ENCODE data around the gene TFB1M. TPM values are rescaled to one million over a fixed set of nuclear protein-coding genes. Genes with fewer than 3 reads are reported as not detected.

Gene TFB1M
- total and polyA plus RNA-seq, 9 of the 15 experiments (the other 6 are each of a cell fraction or from before 2014, with no cell fraction given) = 34.6 to 145 (median 40.4) TPM

DNA sequence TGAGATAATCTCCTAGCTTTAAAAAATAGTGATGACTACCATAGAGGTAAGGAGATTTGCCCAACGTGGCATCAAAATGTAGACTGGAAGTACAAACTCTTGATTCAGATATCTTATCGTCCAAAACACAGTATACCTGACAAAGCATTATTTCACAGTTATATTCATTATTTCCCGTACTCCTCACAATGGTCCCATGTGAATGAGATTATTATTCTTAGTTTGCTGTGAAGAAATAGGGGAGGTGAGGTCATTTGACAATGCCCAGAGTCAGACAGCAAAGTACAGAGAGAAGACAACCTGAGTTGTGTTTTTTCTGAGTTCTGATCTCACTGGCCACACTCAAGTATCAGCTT is 1.2 kb upstream of the TFB1M start (continued):
- TF ChIP-seq, protein P1, sequence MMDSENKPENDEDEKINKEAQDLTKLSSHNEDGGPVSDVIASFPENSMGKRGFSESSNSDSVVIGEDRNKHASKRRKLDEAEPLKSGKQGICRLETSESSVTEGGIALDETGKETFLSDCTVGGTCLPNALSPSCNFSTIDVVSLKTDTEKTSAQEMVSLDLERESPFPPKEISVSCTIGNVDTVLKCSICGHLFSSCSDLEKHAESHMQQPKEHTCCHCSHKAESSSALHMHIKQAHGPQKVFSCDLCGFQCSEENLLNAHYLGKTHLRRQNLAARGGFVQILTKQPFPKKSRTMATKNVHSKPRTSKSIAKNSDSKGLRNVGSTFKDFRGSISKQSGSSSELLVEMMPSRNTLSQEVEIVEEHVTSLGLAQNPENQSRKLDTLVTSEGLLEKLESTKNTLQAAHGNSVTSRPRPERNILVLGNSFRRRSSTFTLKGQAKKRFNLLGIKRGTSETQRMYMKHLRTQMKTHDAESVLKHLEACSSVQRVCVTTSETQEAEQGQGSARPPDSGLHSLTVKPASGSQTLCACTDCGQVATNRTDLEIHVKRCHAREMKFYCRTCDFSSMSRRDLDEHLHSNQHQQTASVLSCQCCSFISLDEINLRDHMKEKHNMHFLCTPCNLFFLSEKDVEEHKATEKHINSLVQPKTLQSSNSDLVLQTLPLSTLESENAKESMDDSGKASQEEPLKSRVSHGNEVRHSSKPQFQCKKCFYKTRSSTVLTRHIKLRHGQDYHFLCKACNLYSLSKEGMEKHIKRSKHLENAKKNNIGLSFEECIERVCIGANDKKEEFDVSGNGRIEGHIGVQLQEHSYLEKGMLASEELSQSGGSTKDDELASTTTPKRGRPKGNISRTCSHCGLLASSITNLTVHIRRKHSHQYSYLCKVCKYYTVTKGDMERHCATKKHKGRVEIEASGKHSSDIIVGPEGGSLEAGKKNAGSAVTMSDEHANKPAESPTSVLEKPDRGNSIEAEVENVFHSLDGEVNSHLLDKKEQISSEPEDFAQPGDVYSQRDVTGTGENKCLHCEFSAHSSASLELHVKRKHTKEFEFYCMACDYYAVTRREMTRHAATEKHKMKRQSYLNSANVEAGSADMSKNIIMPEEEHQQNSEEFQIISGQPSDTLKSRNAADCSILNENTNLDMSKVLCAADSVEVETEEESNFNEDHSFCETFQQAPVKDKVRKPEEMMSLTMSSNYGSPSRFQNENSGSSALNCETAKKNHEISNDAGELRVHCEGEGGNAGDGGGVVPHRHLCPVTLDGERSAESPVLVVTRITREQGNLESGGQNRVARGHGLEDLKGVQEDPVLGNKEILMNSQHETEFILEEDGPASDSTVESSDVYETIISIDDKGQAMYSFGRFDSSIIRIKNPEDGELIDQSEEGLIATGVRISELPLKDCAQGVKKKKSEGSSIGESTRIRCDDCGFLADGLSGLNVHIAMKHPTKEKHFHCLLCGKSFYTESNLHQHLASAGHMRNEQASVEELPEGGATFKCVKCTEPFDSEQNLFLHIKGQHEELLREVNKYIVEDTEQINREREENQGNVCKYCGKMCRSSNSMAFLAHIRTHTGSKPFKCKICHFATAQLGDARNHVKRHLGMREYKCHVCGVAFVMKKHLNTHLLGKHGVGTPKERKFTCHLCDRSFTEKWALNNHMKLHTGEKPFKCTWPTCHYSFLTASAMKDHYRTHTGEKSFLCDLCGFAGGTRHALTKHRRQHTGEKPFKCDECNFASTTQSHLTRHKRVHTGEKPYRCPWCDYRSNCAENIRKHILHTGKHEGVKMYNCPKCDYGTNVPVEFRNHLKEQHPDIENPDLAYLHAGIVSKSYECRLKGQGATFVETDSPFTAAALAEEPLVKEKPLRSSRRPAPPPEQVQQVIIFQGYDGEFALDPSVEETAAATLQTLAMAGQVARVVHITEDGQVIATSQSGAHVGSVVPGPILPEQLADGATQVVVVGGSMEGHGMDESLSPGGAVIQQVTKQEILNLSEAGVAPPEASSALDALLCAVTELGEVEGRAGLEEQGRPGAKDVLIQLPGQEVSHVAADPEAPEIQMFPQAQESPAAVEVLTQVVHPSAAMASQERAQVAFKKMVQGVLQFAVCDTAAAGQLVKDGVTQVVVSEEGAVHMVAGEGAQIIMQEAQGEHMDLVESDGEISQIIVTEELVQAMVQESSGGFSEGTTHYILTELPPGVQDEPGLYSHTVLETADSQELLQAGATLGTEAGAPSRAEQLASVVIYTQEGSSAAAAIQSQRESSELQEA (IDR thresholded peaks at IDR 0.05; ENCODE audit: low read depth) = no peak
- TF ChIP-seq TCF7L2 (IDR thresholded peaks at IDR 0.05; ENCODE audit: low read depth, low read length) = no peak
- TF ChIP-seq ZNF717 (CRISPR knock-in tag; IDR thresholded peaks at IDR 0.05) = no peak
- TF ChIP-seq MAFK (IDR thresholded peaks at IDR 0.05; ENCODE audit: low read length) = no peak
- TF ChIP-seq, protein P2, sequence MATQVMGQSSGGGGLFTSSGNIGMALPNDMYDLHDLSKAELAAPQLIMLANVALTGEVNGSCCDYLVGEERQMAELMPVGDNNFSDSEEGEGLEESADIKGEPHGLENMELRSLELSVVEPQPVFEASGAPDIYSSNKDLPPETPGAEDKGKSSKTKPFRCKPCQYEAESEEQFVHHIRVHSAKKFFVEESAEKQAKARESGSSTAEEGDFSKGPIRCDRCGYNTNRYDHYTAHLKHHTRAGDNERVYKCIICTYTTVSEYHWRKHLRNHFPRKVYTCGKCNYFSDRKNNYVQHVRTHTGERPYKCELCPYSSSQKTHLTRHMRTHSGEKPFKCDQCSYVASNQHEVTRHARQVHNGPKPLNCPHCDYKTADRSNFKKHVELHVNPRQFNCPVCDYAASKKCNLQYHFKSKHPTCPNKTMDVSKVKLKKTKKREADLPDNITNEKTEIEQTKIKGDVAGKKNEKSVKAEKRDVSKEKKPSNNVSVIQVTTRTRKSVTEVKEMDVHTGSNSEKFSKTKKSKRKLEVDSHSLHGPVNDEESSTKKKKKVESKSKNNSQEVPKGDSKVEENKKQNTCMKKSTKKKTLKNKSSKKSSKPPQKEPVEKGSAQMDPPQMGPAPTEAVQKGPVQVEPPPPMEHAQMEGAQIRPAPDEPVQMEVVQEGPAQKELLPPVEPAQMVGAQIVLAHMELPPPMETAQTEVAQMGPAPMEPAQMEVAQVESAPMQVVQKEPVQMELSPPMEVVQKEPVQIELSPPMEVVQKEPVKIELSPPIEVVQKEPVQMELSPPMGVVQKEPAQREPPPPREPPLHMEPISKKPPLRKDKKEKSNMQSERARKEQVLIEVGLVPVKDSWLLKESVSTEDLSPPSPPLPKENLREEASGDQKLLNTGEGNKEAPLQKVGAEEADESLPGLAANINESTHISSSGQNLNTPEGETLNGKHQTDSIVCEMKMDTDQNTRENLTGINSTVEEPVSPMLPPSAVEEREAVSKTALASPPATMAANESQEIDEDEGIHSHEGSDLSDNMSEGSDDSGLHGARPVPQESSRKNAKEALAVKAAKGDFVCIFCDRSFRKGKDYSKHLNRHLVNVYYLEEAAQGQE (IDR thresholded peaks at IDR 0.05; ENCODE audit: borderline replicate concordance) = no peak
- TF ChIP-seq, protein P2 (CRISPR knock-in tag; IDR thresholded peaks at IDR 0.05; ENCODE audit: low read depth) = no peak
- TF ChIP-seq, protein P3, sequence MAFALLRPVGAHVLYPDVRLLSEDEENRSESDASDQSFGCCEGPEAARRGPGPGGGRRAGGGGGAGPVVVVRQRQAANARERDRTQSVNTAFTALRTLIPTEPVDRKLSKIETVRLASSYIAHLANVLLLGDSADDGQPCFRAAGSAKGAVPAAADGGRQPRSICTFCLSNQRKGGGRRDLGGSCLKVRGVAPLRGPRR (CRISPR knock-in tag; IDR thresholded peaks at IDR 0.05) = no peak
- no peak for TF ChIP-seq FOS (IDR thresholded peaks at IDR 0.05; ENCODE audit: extremely low read depth, insufficient read length)
- no peak for TF ChIP-seq ZBTB8A (IDR thresholded peaks at IDR 0.05; ENCODE audit: partially characterized antibody)
